IPS DF 4.7 (cell line): ENCODE data around the gene SS18L1.
"Not testable (repeated sequence)": the region's sequence is repeated elsewhere in the genome, so short reads cannot be mapped to it uniquely, and the experiment has no call there.

Experiments used
- DNase-seq: peaks from one replicate; pipeline ENCODE4 v3.0.0-alpha.2; 2013; ENCODE audit warnings: low spot score; ENCODE audit errors: extremely low read depth

SS18L1 gene

GRCh38 chr20:62143081-62143956, at the start of gene SS18L1, which contains the start of gene PSMA7:
Gene SS18L1, plus strand, starts transcription at chr20:62143769. Its CDS starts 52 bp downstream, at chr20:62143821.
Gene PSMA7, minus strand, starts transcription at chr20:62143394. Its CDS starts 91 bp downstream, at chr20:62143303.
- DNase-seq = no peak

GRCh38 chr20:62096421-62097380, 46.9 kb upstream of the SS18L1 start:
- DNase-seq = no peak

GRCh38 chr20:62097881-62098407, 45.6 kb upstream of the SS18L1 start:
- no peak for DNase-seq

- no peak for DNase-seq
Observed at GRCh38 chr20:62101078-62101477, 42.5 kb upstream of the SS18L1 start.

- DNase-seq = no peak
Observed at GRCh38 chr20:62103508-62104233, 39.9 kb upstream of the SS18L1 start.

DNA sequence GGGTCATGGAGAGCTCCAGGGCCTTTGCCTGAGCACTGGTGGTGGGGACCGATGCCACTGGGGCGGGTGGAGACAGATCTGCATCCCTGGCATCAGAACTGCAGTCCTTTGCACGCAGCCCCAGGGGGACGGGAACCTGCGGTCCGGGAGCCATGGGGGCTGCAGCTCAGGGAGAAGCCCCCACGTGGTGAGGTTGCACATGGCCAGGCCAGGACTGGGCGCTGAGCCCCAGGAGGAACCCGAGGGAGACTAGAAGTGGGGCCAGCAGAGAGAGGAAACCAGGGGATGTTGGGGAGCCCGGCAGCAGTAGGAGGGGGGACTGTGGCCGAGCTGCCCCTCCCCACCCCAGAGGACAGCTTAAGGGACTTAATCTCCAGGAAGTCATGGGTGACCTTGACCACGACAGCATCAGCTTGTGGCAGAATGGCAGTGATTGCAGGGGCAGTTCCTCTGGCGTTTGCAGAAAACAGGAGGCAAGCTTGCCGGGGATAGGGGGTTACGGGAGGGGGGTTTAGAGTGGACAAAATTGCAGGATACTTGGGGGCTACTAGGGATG, 39.3 kb upstream of the SS18L1 start:
- no peak for DNase-seq

DNA sequence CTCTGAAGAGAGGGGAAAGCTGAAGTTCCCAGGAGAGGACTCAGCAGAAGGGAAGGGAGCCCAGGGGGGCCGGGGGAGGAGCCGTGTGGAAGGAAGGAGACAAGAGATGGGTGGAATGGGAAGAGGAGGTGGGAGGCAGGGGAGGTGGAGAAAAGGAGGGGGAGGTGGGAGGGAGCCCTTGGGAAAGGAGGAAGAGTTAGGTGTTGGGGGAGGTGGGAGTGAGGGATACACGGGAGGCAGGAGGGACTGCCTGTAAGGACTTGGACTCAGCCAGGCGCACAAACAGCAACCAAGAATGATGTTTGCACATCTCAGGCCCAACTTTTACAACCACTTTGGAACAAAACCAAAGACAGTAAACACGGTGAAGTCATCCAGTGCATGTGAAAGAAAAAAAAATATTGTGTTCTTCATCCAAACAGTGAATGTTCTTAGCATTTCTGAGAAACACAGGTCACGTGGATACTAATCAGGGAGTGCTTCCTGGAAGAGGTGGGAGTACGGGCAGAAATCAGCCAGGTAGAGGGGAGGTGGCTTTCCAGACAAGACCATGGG, 38.7 kb upstream of the SS18L1 start:
- DNase-seq = no peak

- DNase-seq = no peak
Observed at GRCh38 chr20:62105592-62105991, 38.0 kb upstream of the SS18L1 start.

- DNase-seq = no peak
Observed at GRCh38 chr20:62111148-62111547, 32.4 kb upstream of the SS18L1 start.

DNA sequence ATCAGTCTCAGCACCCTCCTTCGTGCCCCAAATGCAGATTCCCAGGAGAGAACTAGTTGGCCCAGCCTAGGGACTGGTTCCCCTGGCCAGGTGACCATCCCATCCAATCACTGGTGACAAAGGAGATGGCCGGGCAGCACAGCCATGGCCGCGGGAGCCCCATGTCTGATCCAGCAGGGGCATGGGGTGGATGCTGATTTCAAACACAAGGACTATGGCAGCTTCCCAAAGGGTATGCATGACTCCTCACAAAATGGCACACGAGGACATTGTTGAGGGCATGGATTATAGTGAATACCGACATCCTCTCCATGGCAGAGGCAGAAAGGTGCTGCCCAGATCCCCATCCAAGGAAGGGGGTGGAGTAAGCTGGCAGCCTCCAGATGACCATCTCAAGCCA, 31.2 kb upstream of the SS18L1 start:
- DNase-seq = no peak

DNA sequence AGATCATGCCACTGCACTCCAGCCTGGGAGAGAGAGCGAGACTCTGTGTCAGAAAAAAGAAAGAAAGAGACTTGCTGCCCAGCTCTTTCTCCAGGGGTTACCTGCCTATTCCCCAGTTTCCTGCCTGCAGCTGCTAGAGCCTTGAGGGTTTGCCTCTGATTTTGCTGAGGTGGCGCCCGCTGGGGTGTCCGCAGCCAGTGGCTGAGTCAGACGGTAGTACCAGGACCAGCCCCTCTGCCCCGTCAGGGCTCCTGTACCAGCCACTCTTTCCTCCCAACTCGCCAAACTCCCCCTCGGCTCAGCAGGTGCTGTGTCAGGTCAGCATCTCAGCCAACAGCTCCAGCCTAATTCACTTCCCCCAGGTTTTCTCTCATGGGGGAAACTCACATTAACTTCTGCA, 28.7 kb upstream of the SS18L1 start:
- DNase-seq = no peak

- not testable (repeated sequence) for DNase-seq
Observed at GRCh38 chr20:62115800-62116407, 27.7 kb upstream of the SS18L1 start.

DNA sequence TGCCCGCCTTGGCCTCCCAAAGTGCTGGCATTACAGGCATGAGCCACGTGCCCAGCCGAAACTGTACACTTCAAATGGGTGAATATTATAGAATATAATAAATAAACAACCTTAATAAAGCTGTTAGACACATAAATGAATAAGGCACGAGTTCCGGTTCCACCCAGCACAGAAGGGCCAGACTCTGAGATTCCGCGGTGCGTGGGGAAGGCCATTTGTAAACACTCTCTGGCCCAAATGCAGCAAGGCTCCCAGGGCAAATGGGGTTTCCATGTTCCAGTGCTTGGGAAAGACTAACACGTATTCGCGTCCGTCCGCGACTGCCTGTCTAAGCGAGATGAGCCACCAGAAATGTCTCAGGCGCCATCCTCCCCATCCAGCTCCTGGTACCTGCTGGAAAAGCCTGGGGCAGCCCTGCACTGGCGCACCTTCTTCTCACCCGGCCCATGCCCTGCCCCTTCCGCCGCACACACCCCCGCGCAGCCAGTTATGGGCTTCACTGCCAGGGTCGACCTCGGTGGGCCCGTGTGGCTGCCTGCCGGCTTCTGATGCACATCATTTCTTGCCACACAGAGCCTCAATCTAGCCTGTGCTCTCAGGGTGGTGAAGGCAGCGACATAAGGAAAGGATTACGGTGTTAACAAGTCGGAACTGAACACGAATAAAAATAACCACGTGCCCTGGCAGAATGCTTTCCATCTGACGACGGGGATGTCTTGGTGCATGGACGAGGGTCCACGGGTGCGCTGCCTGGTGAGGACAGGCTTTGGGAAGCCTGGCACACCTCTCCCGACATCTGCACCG, 26.8 kb upstream of the SS18L1 start:
- no peak for DNase-seq

GRCh38 chr20:62117362-62117646, 26.3 kb upstream of the SS18L1 start:
- DNase-seq = no peak

DNA sequence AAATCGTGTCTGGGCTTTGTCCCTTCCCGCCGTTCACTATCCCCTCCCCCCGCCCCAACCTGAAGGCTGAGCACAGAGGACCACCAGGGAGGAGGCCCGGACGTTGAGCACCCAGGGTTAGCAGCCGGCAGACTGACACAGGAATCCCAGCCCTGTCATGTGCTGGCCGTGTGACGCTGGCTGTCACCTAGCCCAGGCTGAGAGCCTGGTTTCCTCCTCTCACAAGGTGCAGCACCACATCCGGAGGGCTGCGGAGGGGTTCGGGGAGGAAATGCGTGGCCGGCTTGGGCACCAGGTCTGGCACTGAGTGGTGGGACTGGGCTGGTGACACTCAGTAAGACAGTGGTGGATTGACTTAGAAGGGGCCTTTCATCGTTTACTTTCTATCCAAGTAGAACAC, 25.9 kb upstream of the SS18L1 start:
- no peak for DNase-seq

DNA sequence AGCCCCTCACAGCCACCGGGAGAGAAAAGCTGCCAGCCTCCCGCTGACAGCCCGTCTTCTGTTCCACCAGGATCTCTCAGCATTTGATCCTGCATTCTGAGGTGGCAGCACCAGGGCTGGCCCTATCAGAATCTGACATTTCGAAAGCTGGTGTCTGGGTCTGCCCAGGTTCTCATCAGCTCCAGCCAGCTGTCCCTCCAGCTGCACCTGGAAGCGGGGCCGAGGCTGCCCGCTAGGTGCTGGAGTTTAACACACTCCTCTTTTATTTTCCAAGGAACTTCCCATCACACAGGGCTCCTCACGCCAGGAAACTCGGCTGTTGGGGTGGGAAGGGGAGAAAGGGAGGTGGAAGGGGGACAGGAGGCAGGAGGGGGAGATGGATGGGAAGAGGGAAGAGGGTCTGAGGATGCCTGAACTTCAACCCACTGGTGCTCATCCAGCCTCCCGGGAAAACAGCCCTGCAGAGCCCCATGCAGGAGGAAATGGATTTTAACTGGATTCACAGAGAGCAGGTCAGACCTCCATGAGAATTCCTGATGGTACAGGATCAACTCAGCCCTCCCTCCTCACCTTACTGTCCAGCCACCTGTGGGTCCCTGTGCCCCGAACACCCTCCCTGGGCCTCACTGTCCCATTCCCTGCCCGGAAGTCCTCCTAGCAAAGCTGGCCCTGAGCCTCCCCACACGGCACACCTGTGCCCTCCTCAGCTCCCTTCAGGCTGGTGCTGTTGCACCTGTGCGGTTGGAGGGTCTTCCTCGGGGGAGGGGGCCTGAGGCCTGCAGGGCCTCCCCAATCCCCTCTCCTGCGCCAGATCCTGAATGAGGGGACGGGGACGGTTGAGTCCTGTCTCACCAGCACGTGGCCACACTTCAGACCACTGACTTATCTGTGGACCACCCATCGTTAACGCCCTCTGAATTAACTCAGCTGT, 25.2 kb upstream of the SS18L1 start:
- DNase-seq = no peak

GRCh38 chr20:62119115-62119514, 24.5 kb upstream of the SS18L1 start:
- DNase-seq = no peak

GRCh38 chr20:62119591-62120364, 23.8 kb upstream of the SS18L1 start:
- no peak for DNase-seq
